DOHH2 (cell line): ENCODE measurements around the gene FAM227A.

Experiments
- H3F3A ChIP-seq: fragments of 200-600 bp; sonication (generic), shearing (Covaris generic); 2 replicates; pipeline ENCODE4 v1.6.0; 2016; ENCODE audit warnings: antibody characterized with exemption, mild to moderate bottlenecking; ENCODE audit not compliant: control insufficient read depth, insufficient read depth
- H3K27ac ChIP-seq: fragments of 200-600 bp; sonication (generic); 2 replicates; pipeline ENCODE4 v1.5.1; 2014; ENCODE audit warnings: low read depth, mild to moderate bottlenecking, low read length, moderate library complexity
- H3K27me3 ChIP-seq: fragments of 200-600 bp; sonication (generic); 2 replicates; pipeline ENCODE4 v1.6.1; 2014; ENCODE audit warnings: mild to moderate bottlenecking, low read length, mixed read lengths; ENCODE audit not compliant: control insufficient read depth
- H3K36me3 ChIP-seq: fragments of 200-600 bp; sonication (generic); 2 replicates; pipeline ENCODE4 v1.6.1; 2014; ENCODE audit warnings: mild to moderate bottlenecking, low read length, moderate library complexity, mixed read lengths; ENCODE audit not compliant: control insufficient read depth
- H3K4me1 ChIP-seq: fragments of 200-600 bp; sonication (generic); 2 replicates; pipeline ENCODE4 v1.6.1; 2014; ENCODE audit warnings: mild to moderate bottlenecking, low read length, mixed read lengths; ENCODE audit not compliant: control insufficient read depth
- H3K4me2 ChIP-seq: fragments of 200-600 bp; sonication (generic); 2 replicates; pipeline ENCODE4 v1.6.0; 2014; ENCODE audit warnings: mild to moderate bottlenecking, low read length, moderate library complexity
- H3K4me3 ChIP-seq: fragments of 200-600 bp; sonication (generic); 2 replicates; pipeline ENCODE4 v1.5.1; 2014; ENCODE audit warnings: mild to moderate bottlenecking, low read length, mixed read lengths
- H3K79me2 ChIP-seq: fragments of 200-600 bp; sonication (generic); 2 replicates; pipeline ENCODE4 v1.6.1; 2014; ENCODE audit warnings: mild to moderate bottlenecking, low read length, mixed read lengths; ENCODE audit not compliant: control insufficient read depth
- H3K9me2 ChIP-seq: fragments of 200-600 bp; sonication (generic); replicated peaks from 2 replicates; pipeline ENCODE4 v1.6.1; 2014; ENCODE audit warnings: mild to moderate bottlenecking, low read length, mixed read lengths; ENCODE audit not compliant: control insufficient read depth
- H3K9me3 ChIP-seq: fragments of 200-600 bp; sonication (generic); 2 replicates; pipeline ENCODE4 v1.6.1; 2014; ENCODE audit warnings: antibody characterized with exemption, low read length, mixed read lengths; ENCODE audit not compliant: control insufficient read depth, insufficient read depth
- H4K20me1 ChIP-seq: fragments of 200-600 bp; sonication (generic); 2 replicates; pipeline ENCODE4 v1.6.0; 2014; ENCODE audit warnings: low read depth, mild to moderate bottlenecking, antibody characterized with exemption, low read length, moderate library complexity; ENCODE audit not compliant: control insufficient read depth, insufficient read depth
- EZH2phosphoT487 ChIP-seq: fragments of 200-600 bp; sonication (generic); IDR thresholded peaks from 2 replicates; pipeline ENCODE4 v1.6.1; 2017; ENCODE audit warnings: borderline replicate concordance, mild to moderate bottlenecking, antibody characterized with exemption, low read length, moderate library complexity, mixed read lengths
- TF ChIP-seq, protein P1 (sequence below): fragments of 200-600 bp; sonication (generic); IDR thresholded peaks from one replicate; pipeline ENCODE4 v1.5.1; 2014; ENCODE audit warnings: antibody characterized with exemption, mild to moderate bottlenecking, low read depth, low read length; ENCODE audit not compliant: poor library complexity, severe bottlenecking

Gene FAM227A

DNA sequence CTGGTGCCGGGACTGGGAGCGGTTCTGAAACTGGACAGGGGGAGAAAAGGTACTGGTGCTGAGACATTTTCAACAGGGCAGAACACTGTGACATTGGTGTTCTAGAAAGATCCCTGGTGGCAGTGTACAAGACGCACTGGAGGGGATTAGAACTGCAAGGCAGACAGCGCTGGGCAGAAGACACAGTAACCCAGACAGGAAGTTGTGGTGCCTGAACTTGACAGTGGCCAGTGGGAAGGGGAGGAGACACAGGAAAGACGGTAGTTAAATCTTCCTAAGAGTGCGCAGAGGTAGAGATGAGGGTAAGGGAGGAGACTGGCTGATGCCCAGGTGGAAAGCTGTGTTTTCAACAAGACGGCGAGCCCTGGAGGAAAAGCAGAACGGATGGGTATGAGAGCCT is 24.5 kb downstream of the FAM227A start:
- Histone ChIP-seq H3K9me3 (no peaks in the 10 kb centered on the region), H3K4me1 (no peaks in the 10 kb centered on the region), H3K27me3 (no peaks in the 10 kb centered on the region), H3K27ac (no peak overlapping the region), H3K4me2 (no peak overlapping the region), H3K36me3 (no peaks in the 10 kb centered on the region), H3K4me3 (no peak overlapping the region), H3K79me2 (no peaks in the 10 kb centered on the region), H3K9me2 (no peaks in the 10 kb centered on the region), H3F3A (no peaks in the 10 kb centered on the region), H4K20me1 (no peaks in the 10 kb centered on the region)
- TF ChIP-seq, protein P1, sequence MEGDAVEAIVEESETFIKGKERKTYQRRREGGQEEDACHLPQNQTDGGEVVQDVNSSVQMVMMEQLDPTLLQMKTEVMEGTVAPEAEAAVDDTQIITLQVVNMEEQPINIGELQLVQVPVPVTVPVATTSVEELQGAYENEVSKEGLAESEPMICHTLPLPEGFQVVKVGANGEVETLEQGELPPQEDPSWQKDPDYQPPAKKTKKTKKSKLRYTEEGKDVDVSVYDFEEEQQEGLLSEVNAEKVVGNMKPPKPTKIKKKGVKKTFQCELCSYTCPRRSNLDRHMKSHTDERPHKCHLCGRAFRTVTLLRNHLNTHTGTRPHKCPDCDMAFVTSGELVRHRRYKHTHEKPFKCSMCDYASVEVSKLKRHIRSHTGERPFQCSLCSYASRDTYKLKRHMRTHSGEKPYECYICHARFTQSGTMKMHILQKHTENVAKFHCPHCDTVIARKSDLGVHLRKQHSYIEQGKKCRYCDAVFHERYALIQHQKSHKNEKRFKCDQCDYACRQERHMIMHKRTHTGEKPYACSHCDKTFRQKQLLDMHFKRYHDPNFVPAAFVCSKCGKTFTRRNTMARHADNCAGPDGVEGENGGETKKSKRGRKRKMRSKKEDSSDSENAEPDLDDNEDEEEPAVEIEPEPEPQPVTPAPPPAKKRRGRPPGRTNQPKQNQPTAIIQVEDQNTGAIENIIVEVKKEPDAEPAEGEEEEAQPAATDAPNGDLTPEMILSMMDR = no peak
- no peak for TF ChIP-seq EZH2phosphoT487

DNA sequence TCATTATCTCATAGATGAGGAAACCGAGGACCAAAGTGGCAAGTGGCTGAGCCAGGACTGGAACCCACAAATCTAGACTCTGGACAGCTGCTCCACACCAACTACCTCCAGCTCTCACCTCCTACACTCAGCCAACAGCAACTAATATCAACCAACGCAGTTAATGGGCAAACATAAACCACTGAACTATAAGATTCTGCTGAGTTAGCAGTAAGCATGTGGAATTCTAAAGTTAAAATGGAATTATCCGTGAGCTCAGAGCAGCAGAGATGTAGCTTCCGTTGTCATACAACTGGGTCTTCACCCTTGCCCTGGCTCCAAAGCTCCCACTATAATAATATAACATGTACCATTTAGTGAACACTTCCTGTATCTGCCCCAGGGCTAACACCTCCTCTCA is 27.1 kb downstream of the FAM227A start:
- Histone ChIP-seq H3K36me3 (no peaks in the 10 kb centered on the region), H3K27ac (no peak overlapping the region), H3K27me3 (no peaks in the 10 kb centered on the region), H4K20me1 (no peaks in the 10 kb centered on the region), H3F3A (no peaks in the 10 kb centered on the region), H3K79me2 (no peaks in the 10 kb centered on the region), H3K9me3 (no peaks in the 10 kb centered on the region), H3K4me1 (no peaks in the 10 kb centered on the region), H3K4me2 (no peak overlapping the region), H3K9me2 (no peaks in the 10 kb centered on the region), H3K4me3 (no peak overlapping the region)
- TF ChIP-seq EZH2phosphoT487 = no peak
- TF ChIP-seq, protein P1 = no peak

DNA sequence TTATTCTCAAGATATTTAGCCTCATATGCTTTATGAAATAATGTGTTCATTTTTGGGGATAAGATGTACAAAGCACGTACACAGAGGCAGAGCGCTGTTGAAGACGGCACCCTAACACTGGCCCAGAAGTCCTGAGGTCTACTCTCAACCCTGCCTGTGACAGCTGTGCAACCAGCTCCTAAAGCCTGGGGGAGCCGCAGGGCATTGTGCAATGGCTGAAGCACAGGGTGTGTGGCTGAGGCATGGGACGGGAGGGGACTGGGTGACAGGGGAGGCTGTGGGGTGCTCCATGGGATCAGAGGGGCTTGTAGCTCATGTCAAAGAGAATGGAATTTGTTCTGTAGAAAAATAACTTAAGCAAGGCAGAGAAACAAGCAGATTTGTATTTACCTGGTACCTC is 27.7 kb downstream of the FAM227A start:
- Histone ChIP-seq H3K27me3 (no peaks in the 10 kb centered on the region), H4K20me1 (no peaks in the 10 kb centered on the region), H3K36me3 (no peaks in the 10 kb centered on the region), H3K9me2 (no peaks in the 10 kb centered on the region), H3K79me2 (no peaks in the 10 kb centered on the region), H3F3A (no peaks in the 10 kb centered on the region), H3K4me1 (no peaks in the 10 kb centered on the region), H3K9me3 (no peaks in the 10 kb centered on the region), H3K27ac (no peak overlapping the region), H3K4me2 (no peak overlapping the region), H3K4me3 (no peak overlapping the region)
- TF ChIP-seq, protein P1 = no peak
- TF ChIP-seq EZH2phosphoT487 = no peak

DNA sequence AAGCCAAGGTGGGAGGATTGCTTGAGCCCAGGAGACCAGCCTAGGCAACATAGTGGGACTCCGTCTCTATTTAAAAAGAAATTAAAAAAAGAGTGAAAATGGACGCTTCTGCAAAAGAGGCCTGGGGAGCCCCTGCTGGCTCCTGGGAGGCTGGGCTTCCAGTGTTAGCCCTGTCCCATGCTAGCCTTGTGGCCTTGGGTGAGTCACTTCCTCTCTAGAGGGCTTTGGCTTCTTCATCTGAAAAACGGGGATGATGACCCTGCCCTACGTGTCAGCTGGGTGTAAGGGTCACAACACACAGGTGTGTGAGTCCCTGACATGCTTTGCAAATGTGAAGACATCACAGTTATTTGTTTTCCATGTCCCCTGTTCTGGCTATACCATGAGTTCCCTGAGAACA is 32.8 kb downstream of the FAM227A start:
- Histone ChIP-seq H3F3A (no peaks in the 10 kb centered on the region), H3K4me1 (peaks cover 7% of the 10 kb centered on the region), H3K4me3 (no peak overlapping the region), H3K9me2 (no peaks in the 10 kb centered on the region), H3K36me3 (no peaks in the 10 kb centered on the region), H3K79me2 (no peaks in the 10 kb centered on the region), H4K20me1 (no peaks in the 10 kb centered on the region), H3K27me3 (no peaks in the 10 kb centered on the region), H3K27ac (no peak overlapping the region), H3K4me2 (no peak overlapping the region), H3K9me3 (no peaks in the 10 kb centered on the region)
- TF ChIP-seq EZH2phosphoT487 = no peak
- TF ChIP-seq, protein P1 = no peak
